Spleen (tissue), 11 donors: ENCODE data around the gene CSNK1G2. TPM values are rescaled to one million over a fixed set of nuclear protein-coding genes. Genes with fewer than 3 reads are reported as not detected.
A peak's percentile ranks its signal among the peaks of the same experiment; 100 is the strongest.

ENCODE experiments used
- DNase-seq: peaks from one replicate; pipeline ENCODE4 v3.0.0-alpha.2; 2020
- H3K27ac ChIP-seq, 8 donors: fragments of 200-600 bp; sonication (generic) in 7 of 8; 1 replicate in 4 of 8; 2 replicates in 4 of 8; pipeline versions ENCODE4 v1.5.0 to v1.8.0; 2016 to 2021; ENCODE audit warnings: inconsistent platforms in 4 of 8, mild to moderate bottlenecking in 4 of 8, moderate library complexity in 1 of 8
- H3K27me3 ChIP-seq, 7 donors: fragments of 200-600 bp; sonication (generic) in 6 of 7; replicated peaks in 1 of 7; 1 replicate in 4 of 7; 2 replicates in 3 of 7; pipeline versions ENCODE4 v1.5.0 to v1.8.0; 2016 to 2021; ENCODE audit warnings: inconsistent platforms in 3 of 7, mild to moderate bottlenecking in 1 of 7
- H3K36me3 ChIP-seq, 6 donors: fragments of 200-600 bp; sonication (generic) in 5 of 6; 1 replicate in 4 of 6; 2 replicates in 2 of 6; pipeline versions ENCODE4 v1.5.0 to v1.8.0; 2016 to 2021; ENCODE audit warnings: inconsistent platforms in 2 of 6
- H3K4me1 ChIP-seq, 6 donors: fragments of 200-600 bp; sonication (generic) in 5 of 6; 1 replicate in 3 of 6; 2 replicates in 3 of 6; pipeline versions ENCODE4 v1.5.0 to v1.8.0; 2016 to 2021; ENCODE audit warnings: inconsistent platforms in 3 of 6
- H3K4me3 ChIP-seq, 8 donors: fragments of 200-600 bp; sonication (generic) in 7 of 8; 1 replicate in 4 of 8; 2 replicates in 4 of 8; pipeline versions ENCODE4 v1.5.0 to v1.8.0; 2016 to 2021; ENCODE audit warnings: inconsistent platforms in 4 of 8, mild to moderate bottlenecking in 4 of 8, moderate library complexity in 2 of 8
- H3K9me3 ChIP-seq, 8 donors: fragments of 200-600 bp; sonication (generic) in 7 of 8; 1 replicate in 4 of 8; 2 replicates in 4 of 8; pipeline versions ENCODE4 v1.5.0 to v1.8.0; 2016 to 2021; ENCODE audit warnings: inconsistent platforms in 4 of 8
- CTCF ChIP-seq, 11 experiments: fragments of 200-600 bp in 7 of 11; fragments of 450-650 bp in 4 of 11; sonication (generic) in 4 of 11; IDR thresholded peaks in 8 of 11; conservative IDR thresholded peaks in 3 of 11; 1 replicate in 7 of 11; 2 replicates in 4 of 11; pipeline versions ENCODE4 v1.4.0 to v1.8.0; 2016 to 2021; ENCODE audit warnings: antibody characterized with exemption in 11 of 11, inconsistent platforms in 4 of 11, mild to moderate bottlenecking in 1 of 11
- POLR2A ChIP-seq, 3 donors: fragments of 450-650 bp; IDR thresholded peaks; one replicate each; pipeline ENCODE4 v1.5.1; 2017; ENCODE audit warnings: antibody characterized with exemption in 3 of 3, mild to moderate bottlenecking in 1 of 3
- POLR2AphosphoS5 ChIP-seq, 3 donors: sonication (generic); formaldehyde crosslinking; IDR thresholded peaks; one replicate each; pipeline ENCODE4 v1.5.1; 2017; ENCODE audit warnings: antibody characterized with exemption in 3 of 3
- WGBS, 5 donors: extraction: QIAGEN DNeasy Blood & Tissue Kit in 3 of 5; methylation state at CpG; one replicate each; pipeline versions ENCODE4 v1.1.5 to v1.1.7; 2013 to 2018; 5-methylcytosine and 5-hydroxymethylcytosine counted together
- intact Hi-C: fragments of 100-400 bp; cut with DNase I; formaldehyde crosslinking; loops from one replicate; pipeline ENCODE4 v1.15.0; 2023; ENCODE audit warnings: low total_unique reads
- polyA plus RNA-seq, 3 donors: library from polyadenylated mRNA; stranded (reverse); fragments of 200-250 nt; gene quantifications; one replicate each; pipeline ENCODE4 v1.2.1, GENCODE V29; 2013
- total RNA-seq, 7 donors: library from RNA; depleted of rRNA in 3 of 7; stranded (reverse); fragments of >200 nt in 3 of 7; fragmentation: NEBNext Ultra II Directional in 4 of 7; extraction: Animal tissue kit (Norgen Biotek cat#: 25700) in 4 of 7; gene quantifications; one replicate each; pipeline versions ENCODE4 v1.1.0 to v1.2.1, GENCODE V29; 2016 to 2021
- donor health status: healthy with polysubstance abuse.
- donor health status: DM: no; HTN: no; CAD: no; lungs with moderate emphysema.
- donor health status: DM: no; HTN: no; CAD: no.
- donor health status: Bipolar disorder and iron deficiency.
- donor health status: healthy.
- donor health status: DM: no; HTN: no; CAD: no.
- donor health status: DM: yes; HTN: yes; CAD: no.

CSNK1G2 gene
- total and polyA plus RNA-seq, 10 donors, result 52.5 to 120 (median 93.8) TPM

- DNase-seq, result no peak
- intact Hi-C loops, result loop anchor here (5.0 kb wide), 1 partner anchor 63 kb away; no protein-coding TSS in a partner anchor
- TF ChIP-seq POLR2AphosphoS5 (IDR thresholded peaks at IDR 0.05) (no peak), POLR2A (IDR thresholded peaks at IDR 0.05) (no peak), CTCF (IDR thresholded peaks at IDR 0.05 in 8 of 11, conservative IDR thresholded peaks at IDR 0.05 in 3 of 11) (no peak)
- Histone ChIP-seq H3K4me3 (no peak overlapping the region), H3K9me3 (no peaks in the 10 kb centered on the region), H3K27me3 (no peaks in the 10 kb centered on the region), H3K4me1 (peaks cover 9 to 99% (median 69%) of the 10 kb centered on the region in 6 donors), H3K27ac (peak overlapping the region in 3 of 8 donors; percentile 35 to 73 (median 62)), H3K36me3 (peaks cover 0 to 63% (median 10%) of the 10 kb centered on the region in 6 donors)
- WGBS, 5 donors, result 94 to 97% (median 95%) methylated on average over 43 to 44 of the region's 44 CpGs
These were observed 8.5 kb downstream of the CSNK1G2 start for GRCh38 chr19:1949304-1950101.

GRCh38 chr19:1950640-1951039 lies 9.7 kb downstream of the CSNK1G2 start:
- TF ChIP-seq POLR2A (IDR thresholded peaks at IDR 0.05), result no peak
- peak in 1 of 3 donors; percentile 30 for TF ChIP-seq POLR2AphosphoS5 (IDR thresholded peaks at IDR 0.05)
- WGBS, 5 donors, result 96 to 98% (median 97%) methylated on average over 16 of the region's 16 CpGs
- intact Hi-C loops, result no loop called here
- no peak overlapping the region for H3K4me3 ChIP-seq
- no peak for DNase-seq
- no peaks in the 10 kb centered on the region for H3K9me3 ChIP-seq
- no peaks in the 10 kb centered on the region for H3K27me3 ChIP-seq
- H3K27ac ChIP-seq, result no peak overlapping the region
- peaks cover 2 to 99% (median 66%) of the 10 kb centered on the region in 6 donors for H3K4me1 ChIP-seq
- H3K36me3 ChIP-seq, result peaks cover 0 to 74% (median 10%) of the 10 kb centered on the region in 6 donors

- intact Hi-C loops, result no loop called here
- TF ChIP-seq CTCF (IDR thresholded peaks at IDR 0.05 in 8 of 11, conservative IDR thresholded peaks at IDR 0.05 in 3 of 11) (no peak), POLR2AphosphoS5 (IDR thresholded peaks at IDR 0.05) (peak in 1 of 3 donors; percentile 39)
- no peaks in the 10 kb centered on the region for H3K9me3 ChIP-seq
- DNase-seq, result no peak
- 83 to 88% (median 87%) methylated on average over 18 to 21 of the region's 21 CpGs for WGBS, 5 donors
- H3K27me3 ChIP-seq, result no peaks in the 10 kb centered on the region
- no peak overlapping the region for H3K4me3 ChIP-seq
- H3K36me3 ChIP-seq, result peaks cover 0 to 84% (median 10%) of the 10 kb centered on the region in 6 donors
- peaks cover 0 to 99% (median 61%) of the 10 kb centered on the region in 6 donors for H3K4me1 ChIP-seq
- no peak overlapping the region for H3K27ac ChIP-seq
These were observed 11.7 kb downstream of the CSNK1G2 start for GRCh38 chr19:1952635-1953034.

- no peak overlapping the region for H3K4me3 ChIP-seq
- DNase-seq, result no peak
- no peak overlapping the region for H3K27ac ChIP-seq
- intact Hi-C loops, result no loop called here
- H3K36me3 ChIP-seq, result peaks cover 0 to 88% (median 10%) of the 10 kb centered on the region in 6 donors
- peaks cover 0 to 99% (median 58%) of the 10 kb centered on the region in 6 donors for H3K4me1 ChIP-seq
- 87 to 90% (median 88%) methylated on average over 13 to 19 of the region's 19 CpGs for WGBS, 5 donors
- TF ChIP-seq POLR2A (IDR thresholded peaks at IDR 0.05), result no peak
- no peak for TF ChIP-seq CTCF (IDR thresholded peaks at IDR 0.05 in 8 of 11, conservative IDR thresholded peaks at IDR 0.05 in 3 of 11)
- peak in 1 of 3 donors; percentile 28 for TF ChIP-seq POLR2AphosphoS5 (IDR thresholded peaks at IDR 0.05)
- H3K9me3 ChIP-seq, result no peaks in the 10 kb centered on the region
- no peaks in the 10 kb centered on the region for H3K27me3 ChIP-seq
These were observed 12.1 kb downstream of the CSNK1G2 start for GRCh38 chr19:1953037-1953436.
